ENCODE data around the gene AJM1.
"Not testable (repeated sequence)": the region's sequence is repeated elsewhere in the genome, so short reads cannot be mapped to it uniquely, and the experiment has no call there.

Gene AJM1

DNA sequence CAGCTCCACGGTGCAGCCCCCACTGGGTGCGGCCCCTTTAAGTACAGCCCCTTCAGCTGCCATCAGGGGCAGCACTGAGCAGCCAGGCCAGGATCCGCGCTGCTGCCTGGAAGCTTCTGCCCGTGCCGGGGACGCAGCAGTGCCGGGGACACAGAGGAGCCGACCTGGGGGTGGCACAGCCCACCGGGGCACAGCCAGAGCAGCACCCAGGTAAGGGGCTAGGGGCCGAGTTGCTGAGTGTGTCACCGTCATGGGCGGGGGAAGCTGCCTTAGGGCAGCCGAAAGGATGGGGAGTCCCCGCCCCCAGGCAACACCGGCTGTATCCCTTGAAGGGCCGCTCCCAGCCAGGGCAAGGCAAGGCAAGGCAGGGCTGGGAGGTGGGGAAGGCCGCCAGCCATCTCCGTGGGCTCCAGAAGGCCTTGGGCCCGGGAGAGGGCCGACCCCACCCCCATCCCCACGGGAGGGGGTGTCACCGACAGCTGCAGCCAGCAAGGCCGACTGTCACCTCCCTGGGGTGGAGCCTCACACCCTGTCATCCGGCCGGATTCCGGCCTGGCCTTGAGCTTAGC is at the start of gene AJM1:
AJM1 (plus strand) TSS at position 99 of the 569 bp plus-strand sequence. CDS start 1,937 bp downstream, outside the sequence.
- H3K9me3 ChIP-seq (ENCODE audit: control insufficient read depth, insufficient read depth, low read length); H3K9ac ChIP-seq (ENCODE audit: low read depth, low read length); H3K27me3 ChIP-seq (ENCODE audit: control insufficient read depth, insufficient read depth, low read length); H3K4me1 ChIP-seq (ENCODE audit: control insufficient read depth, insufficient read depth, low read length): not testable (repeated sequence)
- Histone ChIP-seq H3K4me3 (ENCODE audit: low read depth, low read length) (peak within 1 kb of the TSS; percentile 30), H3K36me3 (ENCODE audit: control insufficient read depth, insufficient read depth, low read length) (peaks cover 19% of the 10 kb centered on the region)

DNA sequence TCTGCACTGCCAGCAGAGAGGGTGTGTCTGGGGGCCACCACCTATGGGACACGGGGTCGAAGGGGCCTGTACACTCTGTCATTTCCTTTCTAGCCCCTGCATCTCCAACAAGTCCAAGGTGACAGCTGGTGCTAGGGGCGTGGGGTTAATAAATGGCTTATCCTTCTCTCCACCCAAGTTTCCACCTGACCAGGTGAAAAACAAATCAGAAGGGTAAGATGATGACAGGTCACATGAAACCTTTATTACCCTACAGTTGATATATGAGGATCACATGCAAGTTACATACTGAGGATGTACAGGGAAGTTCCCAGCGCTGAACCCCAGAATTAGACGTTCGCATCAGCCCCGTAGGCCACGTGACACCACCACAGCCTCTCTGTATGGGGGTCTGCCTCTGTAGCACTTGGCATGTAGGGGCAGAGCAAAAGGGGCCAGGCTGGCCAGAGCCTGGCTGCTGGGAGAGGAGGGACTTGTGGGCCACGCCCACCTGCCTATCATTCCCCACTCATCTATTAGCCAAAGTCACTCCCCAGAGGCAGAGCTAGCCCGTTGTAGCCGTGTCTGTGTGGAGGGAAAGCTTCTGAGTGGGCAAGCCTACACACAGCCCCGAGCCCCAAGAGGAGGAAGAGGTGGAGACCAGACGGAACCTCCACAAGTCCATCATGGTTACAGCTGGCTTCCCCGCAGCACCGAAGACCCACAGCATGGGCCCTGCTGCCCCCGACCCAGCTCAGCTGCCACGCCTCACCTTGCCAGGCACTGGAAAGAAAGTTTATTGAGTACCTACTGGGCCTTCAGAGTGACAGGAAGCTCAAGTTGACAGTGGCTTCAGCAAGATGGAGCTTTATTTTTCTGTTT is 49.0 kb upstream of the AJM1 start:
- no peaks in the 10 kb centered on the region for H3K9me3 ChIP-seq (ENCODE audit: control insufficient read depth, insufficient read depth, low read length)
- H3K4me3 ChIP-seq (ENCODE audit: low read depth, low read length), result no peak overlapping the region
- no peaks in the 10 kb centered on the region for H3K27me3 ChIP-seq (ENCODE audit: control insufficient read depth, insufficient read depth, low read length)
- peaks cover 12% of the 10 kb centered on the region for H3K36me3 ChIP-seq (ENCODE audit: control insufficient read depth, insufficient read depth, low read length)
- H3K9ac ChIP-seq (ENCODE audit: low read depth, low read length), result no peak overlapping the region
- H3K4me1 ChIP-seq (ENCODE audit: control insufficient read depth, insufficient read depth, low read length), result peaks cover 6% of the 10 kb centered on the region

DNA sequence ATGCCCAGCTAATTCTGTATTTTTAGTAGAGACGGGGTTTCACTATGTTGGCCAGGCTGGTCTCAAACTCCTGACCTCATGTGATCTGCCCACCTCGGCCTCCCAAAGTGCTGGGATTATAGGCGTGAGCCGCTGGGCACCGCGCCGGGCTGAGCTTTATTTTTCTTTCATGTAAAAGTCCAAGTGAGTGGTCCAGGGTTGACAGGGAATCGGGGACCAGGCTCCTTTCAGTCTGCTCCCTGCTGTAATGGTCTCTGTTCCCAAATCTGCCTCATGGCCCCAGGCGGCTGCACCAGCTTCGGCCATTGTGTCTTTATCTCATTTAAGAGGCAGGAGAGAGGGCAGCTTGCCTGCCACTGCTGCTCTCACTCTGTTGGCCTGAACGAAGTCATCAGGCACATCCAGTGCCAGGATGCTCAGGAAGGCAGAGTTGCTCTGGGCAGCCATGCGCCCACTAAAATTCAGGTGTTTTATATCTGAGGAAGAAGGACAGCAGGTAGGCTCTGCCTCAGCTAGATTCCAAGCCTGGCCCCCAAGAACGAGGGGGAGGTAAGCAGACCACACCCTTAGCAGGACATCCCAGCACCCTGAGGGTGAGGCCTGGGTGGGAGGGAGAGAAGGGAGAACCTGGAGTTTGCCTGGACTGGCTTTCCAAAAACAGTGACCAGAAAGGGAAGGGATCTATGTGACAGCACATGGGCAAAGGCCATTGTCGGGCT is 47.8 kb upstream of the AJM1 start:
- H3K36me3 ChIP-seq (ENCODE audit: control insufficient read depth, insufficient read depth, low read length), result peaks cover 12% of the 10 kb centered on the region
- H3K27me3 ChIP-seq (ENCODE audit: control insufficient read depth, insufficient read depth, low read length), result peaks cover 9% of the 10 kb centered on the region
- H3K9ac ChIP-seq (ENCODE audit: low read depth, low read length), result no peak overlapping the region
- no peaks in the 10 kb centered on the region for H3K9me3 ChIP-seq (ENCODE audit: control insufficient read depth, insufficient read depth, low read length)
- peaks cover 6% of the 10 kb centered on the region for H3K4me1 ChIP-seq (ENCODE audit: control insufficient read depth, insufficient read depth, low read length)
- no peak overlapping the region for H3K4me3 ChIP-seq (ENCODE audit: low read depth, low read length)

DNA sequence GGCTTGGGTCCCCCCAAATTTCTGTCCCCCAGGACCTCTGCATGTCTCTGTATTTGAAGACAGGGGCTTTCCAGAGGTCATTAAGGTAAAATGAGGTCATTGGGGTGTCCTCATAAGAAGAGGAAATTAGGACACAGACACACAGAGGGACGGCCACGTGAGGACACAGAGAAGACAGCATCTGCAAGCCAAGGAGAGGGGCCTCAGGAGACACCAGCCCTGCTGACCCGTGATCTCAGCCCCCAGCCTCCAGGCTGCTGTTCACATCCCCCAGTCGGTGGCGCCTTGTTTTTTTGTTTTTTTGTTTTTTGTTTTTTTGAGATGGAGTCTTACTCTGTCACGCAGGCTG is 47.3 kb upstream of the AJM1 start:
- peaks cover 9% of the 10 kb centered on the region for H3K27me3 ChIP-seq (ENCODE audit: control insufficient read depth, insufficient read depth, low read length)
- no peak overlapping the region for H3K9ac ChIP-seq (ENCODE audit: low read depth, low read length)
- H3K36me3 ChIP-seq (ENCODE audit: control insufficient read depth, insufficient read depth, low read length), result peaks cover 12% of the 10 kb centered on the region
- H3K4me3 ChIP-seq (ENCODE audit: low read depth, low read length), result no peak overlapping the region
- no peaks in the 10 kb centered on the region for H3K9me3 ChIP-seq (ENCODE audit: control insufficient read depth, insufficient read depth, low read length)
- H3K4me1 ChIP-seq (ENCODE audit: control insufficient read depth, insufficient read depth, low read length), result peaks cover 6% of the 10 kb centered on the region

DNA sequence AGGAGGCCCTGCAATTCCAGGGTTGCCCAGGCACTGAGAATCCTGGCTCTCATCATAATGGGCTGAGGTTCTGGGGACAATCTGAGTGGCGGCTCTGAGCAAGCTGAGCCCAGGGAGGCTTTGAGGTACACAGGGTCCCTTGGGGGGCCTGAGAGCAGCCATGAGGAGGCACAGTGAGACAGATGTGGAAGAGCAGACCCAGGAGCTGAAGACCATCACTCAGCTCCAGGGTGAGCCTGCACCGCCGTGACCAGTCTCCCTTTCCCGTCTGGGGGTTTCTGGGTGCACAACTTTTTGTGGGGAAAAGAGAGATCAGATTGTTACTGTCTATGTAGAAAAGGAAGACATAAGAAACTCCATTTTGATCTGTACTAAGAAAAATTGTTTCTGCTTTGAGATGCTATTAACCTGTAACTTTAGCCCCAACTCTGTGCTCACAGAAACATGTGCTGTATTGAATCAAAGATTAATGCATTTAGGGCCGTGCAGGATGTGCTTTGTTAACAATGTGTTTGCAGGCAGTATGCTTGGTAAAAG is 46.0 kb upstream of the AJM1 start, which contains the start of gene CCDC183:
CCDC183 (plus strand) TSS at position 101 of the 537 bp plus-strand sequence; CDS start at position 161, 60 bp downstream.
- H3K9me3 ChIP-seq (ENCODE audit: control insufficient read depth, insufficient read depth, low read length), result no peaks in the 10 kb centered on the region
- peaks cover 12% of the 10 kb centered on the region for H3K36me3 ChIP-seq (ENCODE audit: control insufficient read depth, insufficient read depth, low read length)
- H3K4me1 ChIP-seq (ENCODE audit: control insufficient read depth, insufficient read depth, low read length), result peaks cover 3% of the 10 kb centered on the region
- H3K9ac ChIP-seq (ENCODE audit: low read depth, low read length), result peak within 1 kb of the TSS; percentile 24
- H3K4me3 ChIP-seq (ENCODE audit: low read depth, low read length), result no peak within 1 kb of the TSS
- H3K27me3 ChIP-seq (ENCODE audit: control insufficient read depth, insufficient read depth, low read length), result peaks cover 9% of the 10 kb centered on the region

DNA sequence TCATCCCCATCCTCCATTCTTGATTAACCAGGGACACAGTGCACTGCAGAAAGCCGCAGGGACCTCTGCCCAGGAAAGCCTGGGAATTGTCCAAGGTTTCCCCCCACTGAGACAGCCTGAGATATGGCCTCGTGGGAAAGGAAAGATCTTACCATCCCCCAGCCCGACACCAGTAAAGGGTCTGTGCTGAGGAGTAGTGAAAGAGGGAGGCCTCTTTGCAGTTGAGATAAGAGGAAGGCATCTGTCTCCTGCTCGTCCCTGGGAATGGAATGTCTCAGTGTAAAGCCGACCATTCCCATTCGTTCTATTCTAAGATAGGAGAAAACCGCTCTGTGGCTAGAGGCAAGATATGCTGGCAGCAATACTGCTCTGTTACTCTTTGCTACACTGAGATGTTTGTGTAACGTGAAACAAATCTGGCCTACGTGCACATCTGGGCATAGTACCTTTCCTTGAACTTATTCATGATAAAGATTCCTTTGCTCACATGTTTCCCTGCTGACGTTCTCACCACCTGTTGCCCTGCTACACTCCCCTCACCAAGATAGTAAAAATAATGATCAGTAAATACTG is 45.4 kb upstream of the AJM1 start:
- peaks cover 12% of the 10 kb centered on the region for H3K36me3 ChIP-seq (ENCODE audit: control insufficient read depth, insufficient read depth, low read length)
- not testable (repeated sequence) for H3K9me3 ChIP-seq (ENCODE audit: control insufficient read depth, insufficient read depth, low read length); H3K9ac ChIP-seq (ENCODE audit: low read depth, low read length); H3K27me3 ChIP-seq (ENCODE audit: control insufficient read depth, insufficient read depth, low read length); H3K4me1 ChIP-seq (ENCODE audit: control insufficient read depth, insufficient read depth, low read length); H3K4me3 ChIP-seq (ENCODE audit: low read depth, low read length)

DNA sequence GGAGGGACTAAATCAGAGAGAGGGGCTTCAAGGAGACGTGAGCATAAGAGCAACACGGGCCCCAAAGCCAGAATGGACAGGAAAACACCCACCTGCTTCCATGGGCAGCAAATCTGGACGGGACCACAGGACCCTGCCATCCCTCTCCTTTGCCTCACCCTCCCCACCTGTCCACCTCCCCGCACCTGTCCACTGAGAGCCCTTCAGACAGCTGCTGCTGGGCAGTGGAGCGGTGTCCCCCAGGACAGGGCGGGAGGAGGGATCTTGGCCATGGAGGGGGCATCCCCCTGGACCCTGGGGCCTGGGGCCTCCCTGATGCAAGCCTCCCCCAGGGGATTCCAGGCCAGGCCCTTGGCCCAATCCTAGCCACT is 43.6 kb upstream of the AJM1 start:
- H3K4me1 ChIP-seq (ENCODE audit: control insufficient read depth, insufficient read depth, low read length), result peaks cover 3% of the 10 kb centered on the region
- peaks cover 9% of the 10 kb centered on the region for H3K27me3 ChIP-seq (ENCODE audit: control insufficient read depth, insufficient read depth, low read length)
- H3K9ac ChIP-seq (ENCODE audit: low read depth, low read length), result no peak overlapping the region
- no peaks in the 10 kb centered on the region for H3K9me3 ChIP-seq (ENCODE audit: control insufficient read depth, insufficient read depth, low read length)
- peaks cover 3% of the 10 kb centered on the region for H3K36me3 ChIP-seq (ENCODE audit: control insufficient read depth, insufficient read depth, low read length)
- no peak overlapping the region for H3K4me3 ChIP-seq (ENCODE audit: low read depth, low read length)

DNA sequence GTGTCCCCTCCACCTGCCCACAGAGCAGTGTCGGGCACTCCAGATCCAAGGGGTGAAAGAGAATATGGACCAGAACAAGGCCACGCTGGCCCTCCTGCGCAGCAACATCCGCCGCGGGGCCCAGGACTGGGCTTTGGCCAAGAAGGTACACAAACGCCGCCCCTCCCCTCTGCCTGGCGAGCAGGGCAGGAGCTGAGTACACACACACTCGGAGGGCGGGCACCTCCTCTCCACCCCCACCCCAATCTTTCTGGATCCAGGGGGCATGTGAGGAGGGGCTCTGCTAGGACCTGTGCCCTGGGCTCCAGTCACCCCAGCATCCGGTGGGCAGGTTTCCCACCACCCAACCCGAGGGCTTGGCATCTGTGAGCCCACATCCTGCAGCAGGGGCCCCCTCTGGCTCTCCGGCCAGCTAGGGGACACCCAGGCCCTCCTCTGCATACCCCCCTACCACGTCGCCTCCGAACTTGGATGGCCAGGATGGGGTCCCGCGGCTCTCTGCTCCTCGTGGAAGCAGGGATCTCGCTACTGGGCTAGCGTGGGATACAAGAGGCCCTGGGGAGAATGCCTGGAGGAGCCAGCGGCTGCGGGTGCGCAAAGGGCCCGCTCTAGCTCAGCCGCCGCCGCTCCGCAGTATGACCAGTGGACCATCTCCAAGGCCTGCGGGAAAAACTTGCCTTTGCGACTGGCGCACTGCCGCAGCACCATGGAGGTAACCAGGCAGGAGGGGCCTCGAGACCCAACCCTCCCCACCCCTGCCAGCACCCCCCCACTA is 43.0 kb upstream of the AJM1 start:
- H3K36me3 ChIP-seq (ENCODE audit: control insufficient read depth, insufficient read depth, low read length), result peaks cover 2% of the 10 kb centered on the region
- H3K9ac ChIP-seq (ENCODE audit: low read depth, low read length), result no peak overlapping the region
- H3K4me3 ChIP-seq (ENCODE audit: low read depth, low read length), result peak overlapping the region; percentile 63
- peaks cover 9% of the 10 kb centered on the region for H3K27me3 ChIP-seq (ENCODE audit: control insufficient read depth, insufficient read depth, low read length)
- H3K9me3 ChIP-seq (ENCODE audit: control insufficient read depth, insufficient read depth, low read length), result no peaks in the 10 kb centered on the region
- H3K4me1 ChIP-seq (ENCODE audit: control insufficient read depth, insufficient read depth, low read length), result peaks cover 3% of the 10 kb centered on the region

DNA sequence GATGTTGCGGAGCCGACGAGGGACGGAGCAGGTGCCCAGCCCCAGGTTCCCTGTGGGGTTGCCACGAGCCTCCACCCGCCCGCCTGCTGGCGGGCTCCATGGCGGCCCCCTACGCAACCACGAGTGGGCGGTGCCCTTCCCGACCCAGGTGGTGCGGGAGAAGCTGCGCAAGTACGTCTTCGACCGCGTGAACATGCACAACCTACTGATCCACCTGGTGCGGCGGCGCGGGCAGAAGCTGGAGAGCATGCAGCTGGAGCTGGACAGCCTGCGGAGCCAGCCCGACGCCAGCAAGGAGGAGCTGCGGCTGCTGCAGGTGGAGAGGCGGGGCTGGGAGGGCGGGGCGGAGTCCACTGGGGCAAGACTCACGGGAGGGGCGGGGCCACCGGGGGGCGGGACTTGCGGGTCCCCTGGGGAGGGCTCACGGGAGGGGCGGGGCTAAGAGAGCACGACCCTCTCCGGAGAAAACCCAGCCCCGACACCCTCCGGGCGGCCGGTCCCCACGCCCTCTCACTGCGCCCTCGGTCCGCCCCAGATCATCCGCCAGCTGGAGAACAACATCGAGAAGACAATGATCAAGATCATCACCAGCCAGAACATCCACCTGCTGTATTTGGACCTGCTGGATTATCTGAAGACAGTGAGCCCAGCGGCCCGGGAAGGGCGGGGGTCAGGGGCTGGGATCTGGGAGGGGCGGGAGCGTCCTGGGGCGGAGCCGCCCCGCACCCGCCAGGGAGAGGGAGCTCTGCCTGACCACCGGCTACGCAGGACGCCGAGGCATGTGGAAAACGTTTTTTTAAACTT is 42.2 kb upstream of the AJM1 start:
- H3K4me3 ChIP-seq (ENCODE audit: low read depth, low read length), result peak overlapping the region; percentile 63
- peaks cover 3% of the 10 kb centered on the region for H3K4me1 ChIP-seq (ENCODE audit: control insufficient read depth, insufficient read depth, low read length)
- no peaks in the 10 kb centered on the region for H3K9me3 ChIP-seq (ENCODE audit: control insufficient read depth, insufficient read depth, low read length)
- H3K27me3 ChIP-seq (ENCODE audit: control insufficient read depth, insufficient read depth, low read length), result peaks cover 9% of the 10 kb centered on the region
- H3K36me3 ChIP-seq (ENCODE audit: control insufficient read depth, insufficient read depth, low read length), result peaks cover 2% of the 10 kb centered on the region
- no peak overlapping the region for H3K9ac ChIP-seq (ENCODE audit: low read depth, low read length)

DNA sequence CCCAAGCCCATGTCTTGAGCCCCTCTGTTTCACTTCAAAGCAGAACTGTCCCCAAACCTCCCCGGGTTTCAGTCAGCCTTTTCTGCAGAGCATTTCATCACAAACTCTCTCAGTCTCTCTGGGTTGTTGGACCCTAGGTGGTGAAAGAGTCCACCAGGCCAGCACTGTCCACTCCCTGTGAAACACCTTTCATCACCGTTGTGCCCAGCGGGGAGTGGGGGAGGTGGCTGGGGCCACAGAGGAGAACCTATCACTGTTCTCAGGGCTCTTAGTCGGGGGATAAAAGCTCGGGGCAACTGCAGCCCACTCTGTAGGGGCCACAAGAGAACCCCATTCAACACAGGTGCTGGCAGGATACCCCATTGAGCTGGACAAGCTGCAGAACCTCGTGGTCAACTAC is 40.0 kb upstream of the AJM1 start:
- Histone ChIP-seq H3K9me3 (ENCODE audit: control insufficient read depth, insufficient read depth, low read length) (no peaks in the 10 kb centered on the region), H3K4me1 (ENCODE audit: control insufficient read depth, insufficient read depth, low read length) (no peaks in the 10 kb centered on the region), H3K4me3 (ENCODE audit: low read depth, low read length) (no peak overlapping the region), H3K36me3 (ENCODE audit: control insufficient read depth, insufficient read depth, low read length) (peaks cover 4% of the 10 kb centered on the region), H3K27me3 (ENCODE audit: control insufficient read depth, insufficient read depth, low read length) (peaks cover 9% of the 10 kb centered on the region), H3K9ac (ENCODE audit: low read depth, low read length) (no peak overlapping the region)

All from iPS-15b (cell line).